ENCODE data around the gene GOLGA8S.
"Not testable (repeated sequence)": the region's sequence is repeated elsewhere in the genome, so short reads cannot be mapped to it uniquely, and the experiment has no call there.

Gene GOLGA8S

GRCh38 chr15:23354448-23354847, at the start of gene GOLGA8S:
GOLGA8S (plus strand) TSS chr15:23354748; CDS start chr15:23354810, 62 bp downstream.
- not testable (repeated sequence) for DNase-seq

GRCh38 chr15:23304805-23305204, 49.7 kb upstream of the GOLGA8S start:
- DNase-seq, result not testable (repeated sequence)

- DNase-seq, result not testable (repeated sequence)
Measured at GRCh38 chr15:23305921-23306320, 48.6 kb upstream of the GOLGA8S start.

GRCh38 chr15:23311233-23311632, 43.3 kb upstream of the GOLGA8S start:
- not testable (repeated sequence) for DNase-seq

GRCh38 chr15:23334096-23334495, 20.5 kb upstream of the GOLGA8S start, which contains the start of gene GOLGA6L26:
GOLGA6L26 (minus strand) TSS chr15:23334196; CDS start chr15:23334135, 61 bp downstream.
- DNase-seq, result not testable (repeated sequence)

GRCh38 chr15:23362622-23363021, 8.1 kb downstream of the GOLGA8S start:
- not testable (repeated sequence) for DNase-seq

GRCh38 chr15:23364261-23364660, 9.7 kb downstream of the GOLGA8S start:
- not testable (repeated sequence) for DNase-seq

GRCh38 chr15:23370578-23370977, 16.0 kb downstream of the GOLGA8S start:
- DNase-seq, result no peak

GRCh38 chr15:23371134-23371533, 16.6 kb downstream of the GOLGA8S start:
- not testable (repeated sequence) for DNase-seq

- DNase-seq, result not testable (repeated sequence)
Measured at GRCh38 chr15:23371868-23372267, 17.3 kb downstream of the GOLGA8S start.

GRCh38 chr15:23372284-23372683, 17.7 kb downstream of the GOLGA8S start:
- no peak for DNase-seq

- not testable (repeated sequence) for DNase-seq
Measured at GRCh38 chr15:23372891-23373600, 18.5 kb downstream of the GOLGA8S start.

GRCh38 chr15:23374226-23374625, 19.7 kb downstream of the GOLGA8S start:
- not testable (repeated sequence) for DNase-seq

GRCh38 chr15:23378946-23379345, 24.4 kb downstream of the GOLGA8S start:
- not testable (repeated sequence) for DNase-seq

GRCh38 chr15:23380700-23381099, 26.2 kb downstream of the GOLGA8S start:
- DNase-seq, result not testable (repeated sequence)

- DNase-seq, result not testable (repeated sequence)
Measured at GRCh38 chr15:23381192-23381591, 26.6 kb downstream of the GOLGA8S start.

GRCh38 chr15:23384371-23384770, 29.8 kb downstream of the GOLGA8S start:
- DNase-seq, result no peak

- no peak for DNase-seq
Measured at GRCh38 chr15:23385886-23386430, 31.4 kb downstream of the GOLGA8S start.

GRCh38 chr15:23387621-23388190, 33.2 kb downstream of the GOLGA8S start:
- DNase-seq, result no peak

GRCh38 chr15:23395030-23395692, 40.6 kb downstream of the GOLGA8S start:
- no peak for DNase-seq

- DNase-seq, result no peak
Measured at GRCh38 chr15:23395832-23396231, 41.3 kb downstream of the GOLGA8S start.

GRCh38 chr15:23397779-23398178, 43.2 kb downstream of the GOLGA8S start:
- no peak for DNase-seq

- not testable (repeated sequence) for DNase-seq
Measured at GRCh38 chr15:23398357-23398756, 43.8 kb downstream of the GOLGA8S start.
